B cell (primary cell): ENCODE results near the gene CACHD1. TPM values are rescaled to one million over a fixed set of nuclear protein-coding genes. Genes with fewer than 3 reads are reported as not detected.

Source experiments
- ATAC-seq: fragments of 200-7000 bp; cut with Tn5 transposase; one replicate; pipeline ENCODE4 v1.10.0; 2021; ENCODE audit warnings: low read depth, mild to moderate bottlenecking, moderate number of reproducible peaks, moderate library complexity
- CTCF ChIA-PET: fragments of 350-600 bp; sonication (Branson Sonifier 250); formaldehyde crosslinking; loops from one replicate; lab custom pipeline; 2021; ENCODE audit warnings: antibody characterized with exemption, inconsistent platforms; lab: Charles Lee
- POLR2A ChIA-PET: fragments of 350-600 bp; sonication (Branson Sonifier 250); formaldehyde crosslinking; loops from one replicate; lab custom pipeline; 2021; ENCODE audit warnings: antibody characterized with exemption; lab: Charles Lee
- DNase-seq: peaks from one replicate; pipeline ENCODE4 v3.0.0; 2013
- H2AFZ ChIP-seq: 2 replicates; pipeline ENCODE4 v1.6.1; 2012; ENCODE audit warnings: mild to moderate bottlenecking, low read depth, low read length; ENCODE audit not compliant: insufficient read depth, poor library complexity, severe bottlenecking
- H3K27ac ChIP-seq, 2 donors: 1 replicate in 1 of 2; 2 replicates in 1 of 2; pipeline ENCODE4 v1.5.1; 2012 to 2013; ENCODE audit warnings: low read length in 2 of 2, mild to moderate bottlenecking in 2 of 2, moderate library complexity in 1 of 2
- H3K27me3 ChIP-seq, 4 experiments: fragments of 200-600 bp in 1 of 4; sonication (generic) in 1 of 4; replicated peaks in 1 of 4; 1 replicate in 2 of 4; 2 replicates in 2 of 4; pipeline versions ENCODE4 v1.6.1 to v1.7.0; 2013 to 2016; ENCODE audit warnings: low read length in 3 of 4, mild to moderate bottlenecking in 2 of 4, mixed read lengths in 1 of 4, moderate library complexity in 1 of 4; ENCODE audit not compliant: insufficient read depth in 4 of 4, control insufficient read depth in 3 of 4; ENCODE audit errors: control extremely low read depth in 1 of 4
- H3K36me3 ChIP-seq, 2 experiments: replicated peaks in 1 of 2; 1 replicate in 1 of 2; 2 replicates in 1 of 2; pipeline versions ENCODE4 v1.6.1 to v1.7.1; 2013; ENCODE audit warnings: low read length in 1 of 2; ENCODE audit not compliant: insufficient read depth in 2 of 2, control insufficient read depth in 1 of 2; ENCODE audit errors: control extremely low read depth in 1 of 2, extremely low read depth in 1 of 2
- H3K4me1 ChIP-seq, 2 donors: fragments of 200-600 bp in 1 of 2; sonication (generic) in 1 of 2; 1 replicate in 1 of 2; 2 replicates in 1 of 2; pipeline versions ENCODE4 v1.5.1 to v1.6.1; 2013 to 2017; ENCODE audit warnings: low read length in 2 of 2; ENCODE audit not compliant: control insufficient read depth in 2 of 2, insufficient read depth in 2 of 2
- H3K4me2 ChIP-seq: replicated peaks from 2 replicates; pipeline ENCODE3; 2012; ENCODE audit warnings: mild to moderate bottlenecking, low read depth, low read length; ENCODE audit not compliant: poor library complexity, severe bottlenecking
- H3K4me3 ChIP-seq, 5 experiments: fragments of 200-600 bp in 1 of 5; sonication (generic) in 1 of 5; 1 replicate in 3 of 5; 2 replicates in 2 of 5; pipeline versions ENCODE4 v1.5.1 to v1.7.0; 2011 to 2016; ENCODE audit warnings: low read length in 4 of 5, mild to moderate bottlenecking in 4 of 5, low read depth in 2 of 5, control low read depth in 1 of 5, moderate library complexity in 1 of 5; ENCODE audit not compliant: insufficient read depth in 1 of 5; ENCODE audit errors: control extremely low read depth in 1 of 5, extremely low read depth in 1 of 5
- H3K79me2 ChIP-seq: fragments of 200-600 bp; sonication (generic); one replicate; pipeline ENCODE4 v1.6.0; 2016; ENCODE audit warnings: low read length; ENCODE audit not compliant: control insufficient read depth, insufficient read depth
- H3K9ac ChIP-seq: fragments of 200-600 bp; sonication (generic); 2 replicates; pipeline ENCODE4 v1.6.1; 2017; ENCODE audit warnings: mild to moderate bottlenecking, low read length, moderate library complexity
- H3K9me3 ChIP-seq, 3 donors: one replicate each; pipeline versions ENCODE4 v1.6.1 to v1.7.1; 2013; ENCODE audit warnings: low read length in 2 of 3; ENCODE audit not compliant: control insufficient read depth in 2 of 3, insufficient read depth in 1 of 3; ENCODE audit errors: control extremely low read depth in 1 of 3
- H4K20me1 ChIP-seq: 2 replicates; pipeline ENCODE4 v1.6.0; 2012; ENCODE audit warnings: mild to moderate bottlenecking, low read length; ENCODE audit not compliant: insufficient read depth, control insufficient read depth, poor library complexity, severe bottlenecking
- H3K27ac Mint-ChIP-seq: one replicate; pipeline ENCODE4 v1.8.0; 2021; ENCODE audit warnings: mixed read lengths
- H3K27me3 Mint-ChIP-seq: one replicate; pipeline ENCODE4 v1.8.0; 2021; ENCODE audit warnings: mixed read lengths
- H3K4me1 Mint-ChIP-seq: one replicate; pipeline ENCODE4 v1.8.0; 2021; ENCODE audit warnings: mixed read lengths
- H3K4me3 Mint-ChIP-seq: one replicate; pipeline ENCODE4 v1.8.0; 2021; ENCODE audit warnings: mixed read lengths
- H3K9me3 Mint-ChIP-seq: one replicate; pipeline ENCODE4 v1.8.0; 2022; ENCODE audit warnings: mixed read lengths; ENCODE audit not compliant: insufficient read depth
- EZH2 ChIP-seq: IDR thresholded peaks from 2 replicates; pipeline ENCODE4 v1.6.1; 2012; ENCODE audit warnings: borderline replicate concordance, low read depth, mild to moderate bottlenecking, moderate library complexity, low read length; ENCODE audit not compliant: insufficient read depth, poor library complexity, severe bottlenecking
- WGBS: methylation state at CpG from one replicate; pipeline ENCODE4 v1.1.5; 2013; ENCODE audit warnings: missing lambda C conversion rate; ENCODE audit not compliant: insufficient coverage; 5-methylcytosine and 5-hydroxymethylcytosine counted together
- intact Hi-C: fragments of 100-400 bp; cut with micrococcal nuclease; formaldehyde crosslinking; loops from one replicate; pipeline ENCODE4 v1.10.0; 2022
- polyA plus RNA-seq: library from polyadenylated mRNA; depleted of rRNA; stranded (reverse); fragments of >200 nt; gene quantifications from 2 replicates; pipeline ENCODE4 v1.2.3, GENCODE V29; 2012
- total RNA-seq, 2 donors: library from RNA; stranded (reverse); fragments of 120-200 nt in 1 of 2; gene quantifications; 1 replicate in 1 of 2; 2 replicates in 1 of 2; pipeline versions ENCODE4 v1.2.3 to v1.2.4, GENCODE V29; 2013 to 2022
- TF ChIP-seq, protein P1 (sequence below): fragments of 200-600 bp; IDR thresholded peaks from one replicate; pipeline ENCODE4 v1.8.0; 2022; ENCODE audit warnings: antibody characterized with exemption, mild to moderate bottlenecking

The CACHD1 gene
- total and polyA plus RNA-seq, 2 donors (not counting 1 experiment from before 2014, with no cell fraction given), result not detected

DNA sequence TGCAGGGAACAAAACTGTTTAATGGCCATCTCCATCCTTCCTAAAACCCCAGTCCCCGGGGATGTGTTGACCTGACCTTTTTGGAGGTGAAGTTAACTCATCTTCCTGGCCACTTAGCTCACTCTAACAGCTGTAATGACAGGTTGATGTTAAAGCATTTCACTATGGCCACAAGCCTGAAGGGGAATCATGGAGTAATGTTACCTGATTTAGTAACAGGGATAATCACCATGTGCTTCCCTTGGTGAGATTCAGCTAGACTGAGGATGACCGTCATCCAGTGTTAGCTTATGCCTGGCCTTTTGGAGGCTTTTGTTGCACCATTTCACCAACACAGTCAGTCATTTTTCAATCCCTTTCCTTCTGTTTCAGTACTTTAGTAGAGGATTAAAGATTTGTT, 210.7 kb downstream of the CACHD1 start:
- no peaks in the 10 kb centered on the region for H3K9me3 ChIP-seq
- Mint-ChIP-seq H3K4me1 (no peaks in the 10 kb centered on the region), H3K27me3 (peaks cover 9% of the 10 kb centered on the region), H3K4me3 (no peak overlapping the region), H3K9me3 (no peaks in the 10 kb centered on the region), H3K27ac (no peak overlapping the region)
- no peaks in the 10 kb centered on the region for H4K20me1 ChIP-seq
- no peaks in the 10 kb centered on the region for H3K27me3 ChIP-seq
- H3K36me3 ChIP-seq, result no peaks in the 10 kb centered on the region
- no peaks in the 10 kb centered on the region for H3K4me1 ChIP-seq
- ChIA-PET CTCF (interaction anchor here (1.7 kb wide), 1 partner anchor 10 kb away, joined by 7 read pairs; no protein-coding TSS in a partner anchor), POLR2A (no interaction called here)
- TF ChIP-seq, protein P1, sequence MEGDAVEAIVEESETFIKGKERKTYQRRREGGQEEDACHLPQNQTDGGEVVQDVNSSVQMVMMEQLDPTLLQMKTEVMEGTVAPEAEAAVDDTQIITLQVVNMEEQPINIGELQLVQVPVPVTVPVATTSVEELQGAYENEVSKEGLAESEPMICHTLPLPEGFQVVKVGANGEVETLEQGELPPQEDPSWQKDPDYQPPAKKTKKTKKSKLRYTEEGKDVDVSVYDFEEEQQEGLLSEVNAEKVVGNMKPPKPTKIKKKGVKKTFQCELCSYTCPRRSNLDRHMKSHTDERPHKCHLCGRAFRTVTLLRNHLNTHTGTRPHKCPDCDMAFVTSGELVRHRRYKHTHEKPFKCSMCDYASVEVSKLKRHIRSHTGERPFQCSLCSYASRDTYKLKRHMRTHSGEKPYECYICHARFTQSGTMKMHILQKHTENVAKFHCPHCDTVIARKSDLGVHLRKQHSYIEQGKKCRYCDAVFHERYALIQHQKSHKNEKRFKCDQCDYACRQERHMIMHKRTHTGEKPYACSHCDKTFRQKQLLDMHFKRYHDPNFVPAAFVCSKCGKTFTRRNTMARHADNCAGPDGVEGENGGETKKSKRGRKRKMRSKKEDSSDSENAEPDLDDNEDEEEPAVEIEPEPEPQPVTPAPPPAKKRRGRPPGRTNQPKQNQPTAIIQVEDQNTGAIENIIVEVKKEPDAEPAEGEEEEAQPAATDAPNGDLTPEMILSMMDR, result no peak
- no peak for TF ChIP-seq EZH2
- DNase-seq (no peak), ATAC-seq (no peak)
- no peak overlapping the region for H3K27ac ChIP-seq
- no peak overlapping the region for H3K4me3 ChIP-seq
- intact Hi-C loops, result no loop called here
- H3K4me2 ChIP-seq, result no peak overlapping the region
- no peak overlapping the region for H2AFZ ChIP-seq
- H3K9ac ChIP-seq, result no peak overlapping the region
- no CpG with 5 or more reads among the region's 2 CpGs for whole genome bisulfite sequencing
- no peaks in the 10 kb centered on the region for H3K79me2 ChIP-seq

DNA sequence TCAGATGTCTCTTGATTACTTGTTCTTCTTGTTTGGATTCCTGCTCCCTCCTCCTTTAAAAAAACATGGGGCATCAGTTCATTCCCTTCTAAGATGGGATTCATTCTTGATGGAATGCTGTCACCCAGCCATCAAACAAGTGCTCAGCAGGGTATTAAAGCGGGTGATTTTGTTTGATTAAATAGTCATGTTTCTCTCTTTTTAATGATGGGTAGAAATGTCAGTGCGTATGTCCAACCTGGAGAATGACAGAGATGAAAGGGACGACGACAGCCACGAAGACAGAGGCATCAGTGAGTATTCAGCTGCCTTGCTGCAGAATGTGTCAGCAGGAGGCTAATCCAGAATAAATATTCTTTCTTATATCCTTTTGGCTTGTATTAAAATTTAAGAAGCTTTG, 211.1 kb downstream of the CACHD1 start:
- no peaks in the 10 kb centered on the region for H3K36me3 ChIP-seq
- no peak overlapping the region for H3K27ac ChIP-seq
- Mint-ChIP-seq H3K27ac (no peak overlapping the region), H3K27me3 (peaks cover 9% of the 10 kb centered on the region), H3K4me1 (no peaks in the 10 kb centered on the region), H3K9me3 (no peaks in the 10 kb centered on the region), H3K4me3 (no peak overlapping the region)
- H3K79me2 ChIP-seq, result no peaks in the 10 kb centered on the region
- no peak overlapping the region for H3K9ac ChIP-seq
- no peaks in the 10 kb centered on the region for H3K27me3 ChIP-seq
- no peak for DNase-seq
- ChIA-PET CTCF (interaction anchor here (1.7 kb wide), 1 partner anchor 11 kb away, joined by 7 read pairs; no protein-coding TSS in a partner anchor), POLR2A (no interaction called here)
- H3K4me2 ChIP-seq, result no peak overlapping the region
- H3K9me3 ChIP-seq, result no peaks in the 10 kb centered on the region
- no peaks in the 10 kb centered on the region for H3K4me1 ChIP-seq
- no peak for ATAC-seq
- H3K4me3 ChIP-seq, result no peak overlapping the region
- no peak overlapping the region for H2AFZ ChIP-seq
- intact Hi-C loops, result no loop called here
- H4K20me1 ChIP-seq, result no peaks in the 10 kb centered on the region
- TF ChIP-seq, protein P1, result no peak
- TF ChIP-seq EZH2, result no peak
- 100% methylated on average over 1 of the region's 5 CpGs for WGBS
